HG03064 (cell line): Measurements from ENCODE around the gene DMXL1.

Source experiments
- ATAC-seq: cut with Tn5 transposase; IDR thresholded peaks from one replicate; pipeline ENCODE4 v1.9.1; 2021; ENCODE audit warnings: low read depth; ENCODE audit not compliant: unreplicated experiment

The DMXL1 gene, protein sequence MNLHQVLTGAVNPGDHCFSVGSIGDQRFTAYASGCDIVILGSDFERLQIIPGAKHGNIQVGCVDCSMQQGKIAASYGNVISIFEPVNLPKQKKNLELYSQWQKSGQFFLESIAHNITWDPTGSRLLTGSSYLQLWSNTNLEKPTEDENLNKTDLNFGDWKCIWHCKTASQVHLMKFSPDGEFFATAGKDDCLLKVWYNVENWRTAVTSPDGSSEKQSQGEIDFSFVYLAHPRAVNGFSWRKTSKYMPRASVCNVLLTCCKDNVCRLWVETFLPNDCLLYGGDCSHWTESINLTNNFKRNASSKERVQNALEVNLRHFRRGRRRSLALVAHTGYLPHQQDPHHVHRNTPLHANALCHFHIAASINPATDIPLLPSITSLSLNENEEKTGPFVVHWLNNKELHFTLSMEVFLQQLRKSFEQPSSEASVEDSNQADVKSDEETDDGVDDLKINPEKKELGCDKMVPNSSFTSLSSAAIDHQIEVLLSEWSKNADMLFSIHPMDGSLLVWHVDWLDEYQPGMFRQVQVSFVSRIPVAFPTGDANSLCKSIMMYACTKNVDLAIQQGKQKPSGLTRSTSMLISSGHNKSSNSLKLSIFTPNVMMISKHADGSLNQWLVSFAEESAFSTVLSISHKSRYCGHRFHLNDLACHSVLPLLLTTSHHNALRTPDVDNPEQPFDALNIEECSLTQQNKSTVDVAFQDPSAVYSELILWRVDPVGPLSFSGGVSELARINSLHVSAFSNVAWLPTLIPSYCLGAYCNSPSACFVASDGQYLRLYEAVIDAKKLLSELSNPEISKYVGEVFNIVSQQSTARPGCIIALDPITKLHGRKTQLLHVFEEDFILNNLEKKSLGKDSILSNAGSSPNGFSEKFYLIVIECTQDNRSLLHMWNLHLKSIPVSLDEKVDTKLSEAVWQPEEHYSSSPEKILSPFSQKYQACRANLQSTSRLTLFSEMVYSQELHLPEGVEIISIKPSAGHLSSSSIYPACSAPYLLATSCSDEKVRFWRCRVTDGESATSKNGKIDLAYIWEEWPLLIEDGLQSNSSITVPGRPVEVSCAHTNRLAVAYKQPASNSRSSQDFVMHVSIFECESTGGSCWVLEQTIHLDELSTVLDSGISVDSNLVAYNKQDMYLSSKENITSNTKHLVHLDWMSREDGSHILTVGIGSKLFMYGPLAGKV (N-terminal part only)

DNA sequence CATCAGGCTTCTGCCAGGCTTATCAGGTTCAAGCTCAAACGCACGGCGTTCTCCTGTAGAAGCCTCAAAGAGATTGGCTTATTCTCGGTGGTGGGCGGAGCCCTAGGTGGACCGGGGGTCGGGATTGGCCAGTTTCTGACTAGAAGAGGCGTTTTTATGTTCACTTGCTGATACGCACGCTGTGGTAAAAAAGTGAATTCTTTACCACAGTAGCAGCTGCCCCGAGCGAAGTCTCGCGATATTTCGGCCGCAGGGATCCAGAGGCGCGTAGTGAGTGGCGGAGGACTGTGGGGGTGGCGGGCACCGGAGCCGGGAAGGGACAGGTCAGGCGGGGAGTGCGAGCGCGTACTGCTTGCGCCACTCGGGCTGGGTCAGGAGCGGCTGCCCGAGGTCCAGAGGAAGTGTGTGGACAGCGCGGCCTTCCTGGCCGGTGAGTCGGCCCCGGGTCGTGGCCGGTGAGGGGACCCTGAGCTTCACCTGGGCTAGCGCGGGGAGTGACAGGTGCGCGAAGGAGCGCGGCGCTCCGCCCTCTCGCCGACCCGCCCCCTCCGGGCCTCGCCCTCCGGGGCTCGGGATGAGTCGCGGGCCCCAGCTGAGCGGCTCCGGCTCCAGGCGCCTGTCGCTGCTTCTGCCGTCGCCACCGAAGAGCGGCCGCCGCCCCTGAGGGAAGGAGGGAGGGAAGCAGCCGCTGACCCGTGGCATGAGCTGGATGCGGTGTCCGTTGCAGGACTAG is at the start of gene DMXL1:
Gene DMXL1, plus strand, starts transcription at position 260 of the 733 bp plus-strand sequence. CDS start 483 bp downstream, outside the sequence.
- peak; percentile 74 for ATAC-seq

GRCh38 chr5:119021149-119021732 is 49.6 kb upstream of the DMXL1 start:
- no peak for ATAC-seq

DNA sequence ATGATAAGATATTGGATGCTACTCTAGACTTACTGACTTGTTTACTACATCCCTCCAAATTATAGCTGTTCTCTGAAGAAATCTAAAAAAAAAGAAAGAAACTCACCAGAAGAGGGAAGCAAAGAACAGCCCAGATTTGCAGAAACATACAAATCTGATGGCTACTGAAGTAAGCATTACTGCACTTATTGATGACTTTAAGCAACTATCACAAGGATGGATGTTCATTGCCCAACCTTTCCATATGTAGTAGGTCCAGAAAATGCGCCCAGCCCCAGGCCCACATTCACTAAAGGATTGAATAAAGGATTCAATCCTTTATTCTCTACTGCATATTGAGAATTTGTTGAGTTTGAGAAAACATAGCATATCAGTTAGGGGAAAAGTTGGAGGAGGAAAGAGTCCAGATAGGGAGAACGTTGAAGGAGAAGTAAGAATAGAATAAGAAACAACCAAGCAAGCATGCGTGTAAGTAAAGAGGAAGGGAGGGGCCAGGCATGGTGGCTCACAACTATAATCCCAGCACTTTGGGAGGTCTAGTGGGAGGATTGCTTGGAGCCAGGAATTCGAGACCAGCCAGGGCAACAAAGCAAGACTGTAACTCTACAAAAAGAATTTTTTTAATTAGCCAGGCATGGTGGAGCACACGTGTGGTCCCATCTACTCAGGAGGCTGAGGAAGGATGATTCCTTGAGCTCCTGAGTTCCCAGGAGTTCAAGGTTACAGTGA is 48.7 kb upstream of the DMXL1 start:
- peak; percentile 72 for ATAC-seq

- ATAC-seq: no peak
Observed at GRCh38 chr5:119022773-119023172, 48.1 kb upstream of the DMXL1 start.

- ATAC-seq: no peak
Observed at GRCh38 chr5:119028575-119028974, 42.3 kb upstream of the DMXL1 start.

- peak; percentile 77 for ATAC-seq
Observed at GRCh38 chr5:119031011-119031886, 39.6 kb upstream of the DMXL1 start.

DNA sequence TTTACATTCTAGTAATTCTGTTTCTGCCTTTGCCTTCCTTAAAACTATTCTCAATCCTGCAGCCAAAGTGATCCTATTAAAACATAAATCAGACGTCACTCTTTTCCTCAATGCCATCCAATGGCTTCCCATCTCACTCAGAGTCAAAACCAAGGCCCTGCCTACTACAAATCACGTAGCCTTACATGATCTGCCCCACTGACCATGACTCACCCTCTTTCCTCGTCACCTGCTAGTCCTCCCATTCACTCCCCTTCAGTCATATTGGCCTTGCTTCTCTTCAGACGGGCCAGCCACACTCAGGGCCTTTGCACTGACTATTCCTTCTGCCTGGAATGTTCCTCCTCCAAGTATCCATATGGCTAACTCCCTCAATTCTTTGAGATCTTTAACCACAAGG is 39.0 kb upstream of the DMXL1 start:
- peak; percentile 50 for ATAC-seq

DNA sequence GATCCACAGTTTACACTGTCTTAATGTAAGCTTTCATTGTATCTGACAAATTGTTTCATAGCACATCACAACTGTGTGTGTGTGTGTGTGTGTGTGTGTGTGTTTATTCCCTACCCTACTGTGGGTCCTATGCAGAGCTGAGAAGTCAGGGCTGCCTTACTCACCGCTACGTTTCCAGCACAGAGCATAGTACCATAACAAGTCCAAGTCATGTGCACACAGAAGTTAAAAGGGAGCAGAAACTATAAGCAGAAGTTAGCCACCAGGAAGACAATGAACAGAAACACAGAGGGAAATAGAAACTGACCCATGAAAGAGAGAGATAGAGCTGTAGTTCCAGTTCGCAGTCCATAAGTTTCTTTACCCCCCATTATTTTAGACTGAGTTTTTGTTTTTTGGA is 38.2 kb upstream of the DMXL1 start:
- ATAC-seq: peak; percentile 37

DNA sequence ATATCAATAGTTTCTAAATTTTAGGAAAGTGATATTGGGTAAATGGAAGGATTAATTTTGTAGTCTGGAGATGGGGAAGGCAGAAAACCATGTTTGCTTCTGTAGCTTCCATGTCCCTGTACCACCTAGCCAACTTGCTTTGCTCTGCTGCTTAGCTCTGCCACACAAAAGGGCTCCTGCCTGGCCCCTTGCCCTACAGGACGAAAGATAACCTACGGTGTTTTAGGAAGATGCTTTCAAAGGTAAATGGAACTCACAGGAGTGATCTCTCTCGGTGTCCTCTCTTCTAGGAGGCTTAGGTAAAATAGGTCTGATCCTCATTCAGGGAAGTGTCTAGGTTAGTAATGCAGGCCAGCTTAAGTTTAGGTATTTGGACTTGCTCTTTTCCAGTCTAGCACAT is 37.8 kb upstream of the DMXL1 start:
- ATAC-seq: no peak

DNA sequence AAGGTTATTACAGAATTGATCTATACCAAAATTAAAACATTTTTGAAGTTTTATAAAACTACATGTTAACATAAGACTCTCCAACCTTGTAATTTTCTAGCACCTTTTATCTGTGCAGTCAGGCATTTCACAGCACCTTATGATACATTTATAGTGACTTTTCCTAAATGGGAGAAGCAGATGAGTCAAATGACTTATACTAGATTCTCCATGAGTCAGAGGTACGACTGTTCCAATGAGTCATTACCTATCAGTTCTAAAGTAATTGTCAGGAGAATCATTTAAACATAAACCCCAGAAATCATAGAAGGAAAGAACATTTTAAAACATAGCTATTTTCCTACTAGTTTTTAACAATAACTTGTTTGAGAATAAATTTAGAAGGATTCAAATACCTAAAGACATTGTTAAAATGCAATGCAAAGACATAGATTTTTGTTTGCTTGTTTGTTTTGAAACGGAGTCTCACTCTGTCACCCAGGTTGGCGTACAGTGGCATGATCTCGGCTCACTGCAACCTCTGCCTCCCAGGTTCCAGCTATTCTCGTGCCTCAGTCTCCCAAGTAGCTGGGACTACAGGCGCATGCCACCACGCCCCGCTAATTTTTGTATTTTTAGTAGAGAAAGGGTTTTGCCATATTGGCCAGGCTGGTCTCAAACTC is 34.7 kb upstream of the DMXL1 start:
- ATAC-seq: no peak

DNA sequence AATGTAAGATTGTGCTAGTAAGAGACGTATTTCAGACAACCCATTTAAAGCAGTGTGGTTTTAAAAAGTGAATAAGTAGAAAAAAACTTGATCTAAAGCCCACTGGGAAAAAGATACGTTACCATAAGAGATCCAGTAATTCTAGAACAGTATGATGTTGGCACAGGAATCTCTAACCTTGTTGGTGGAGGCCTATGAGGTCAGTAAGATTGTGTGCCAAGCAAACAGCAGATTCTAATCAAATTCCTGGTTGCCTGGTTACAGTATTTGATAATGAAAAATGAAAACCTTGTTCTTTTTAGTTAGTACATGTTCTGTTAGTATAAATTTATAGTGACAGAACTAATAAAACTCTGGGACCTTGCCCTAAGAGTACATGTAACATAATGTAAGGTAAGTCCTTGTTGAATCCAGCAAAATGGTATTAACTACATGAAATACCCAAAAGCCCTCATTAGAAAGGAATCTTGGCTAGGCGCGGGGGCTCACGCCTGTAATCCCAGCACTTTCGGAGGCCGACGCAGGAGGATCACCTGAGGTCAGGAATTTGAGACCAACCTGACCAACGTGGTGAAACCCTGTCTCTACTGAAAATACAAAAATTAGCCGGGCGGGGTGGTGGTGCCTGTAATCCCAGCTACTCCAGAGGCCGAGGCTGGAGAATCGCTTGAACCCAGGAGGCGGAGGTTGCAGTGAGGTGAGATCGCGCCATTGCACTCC is 33.2 kb upstream of the DMXL1 start:
- ATAC-seq: no peak

GRCh38 chr5:119048246-119048645 is 22.6 kb upstream of the DMXL1 start:
- no peak for ATAC-seq

GRCh38 chr5:119049824-119050449 is 20.9 kb upstream of the DMXL1 start:
- ATAC-seq: no peak

GRCh38 chr5:119054101-119054500 is 16.8 kb upstream of the DMXL1 start:
- no peak for ATAC-seq

DNA sequence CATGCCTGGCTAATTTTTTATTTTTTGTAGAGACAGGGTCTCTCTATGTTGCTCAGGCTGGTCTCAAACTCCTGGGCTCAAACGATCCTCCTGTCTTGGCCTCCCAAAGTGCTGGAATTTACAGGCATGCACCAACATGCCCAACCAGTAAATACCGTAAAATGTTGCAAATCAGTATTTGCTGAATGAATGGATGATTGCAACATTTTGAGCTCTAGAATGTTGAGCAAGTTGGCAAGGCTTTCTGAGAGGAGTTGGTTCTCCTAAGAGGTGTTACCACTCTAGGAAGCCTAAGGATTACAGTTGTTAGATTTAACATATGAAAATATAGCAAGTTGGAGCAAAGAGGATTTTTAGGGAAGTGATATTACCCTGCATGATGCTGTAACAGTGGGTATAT is 15.6 kb upstream of the DMXL1 start:
- ATAC-seq: no peak

DNA sequence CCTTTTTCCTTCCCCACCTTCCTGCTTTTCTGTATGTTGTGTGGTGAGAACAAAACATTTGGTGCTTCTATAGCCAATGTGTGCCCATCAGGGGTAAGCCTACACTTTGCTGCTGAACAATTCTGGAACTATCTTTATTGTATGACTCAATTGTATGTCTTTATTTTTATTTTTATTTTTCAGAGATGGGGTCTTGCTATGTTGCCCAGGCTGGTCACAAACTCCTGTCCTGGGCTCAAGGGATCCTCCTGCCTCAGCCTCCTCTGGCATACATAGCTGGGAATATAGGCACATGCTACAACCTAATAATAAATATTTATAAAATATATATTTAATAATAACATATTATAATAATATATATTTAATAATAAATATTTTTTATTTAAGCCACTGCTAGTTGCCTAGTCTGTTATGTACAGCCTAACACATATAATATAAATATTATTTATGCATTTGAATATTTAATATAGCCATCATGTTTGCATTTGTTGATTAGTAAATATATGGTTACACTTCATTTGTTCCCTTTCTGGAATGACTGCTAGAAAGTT is 11.8 kb upstream of the DMXL1 start:
- ATAC-seq: no peak
